Measurements from ENCODE around the gene SH3TC1. TPM values are rescaled to one million over a fixed set of nuclear protein-coding genes. Genes with fewer than 3 reads are reported as not detected.

The SH3TC1 gene
- total and polyA plus RNA-seq, 2 of the 13 experiments (the other 11 are each of a cell fraction or from before 2014, with no cell fraction given): 14.9 to 21.8 TPM

DNA sequence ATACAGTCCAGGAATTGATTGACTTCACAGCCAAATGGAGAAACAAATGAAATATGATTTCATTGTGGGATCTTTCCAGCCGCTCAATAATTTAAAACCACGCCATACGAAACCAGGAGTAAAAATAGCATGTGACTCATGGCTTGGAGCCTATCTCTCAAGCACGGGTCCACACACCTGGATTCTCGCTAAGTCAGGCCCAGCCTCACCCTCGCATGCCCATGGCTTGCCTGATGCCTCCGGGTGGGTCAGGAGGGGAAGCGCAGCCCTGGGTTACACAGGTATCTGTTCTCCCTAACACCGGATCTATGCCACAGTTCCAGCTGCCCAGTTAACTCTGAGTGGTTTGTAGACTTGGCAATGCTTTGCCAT lies 34.9 kb upstream of the SH3TC1 start (continued):
- TF ChIP-seq, protein P1, sequence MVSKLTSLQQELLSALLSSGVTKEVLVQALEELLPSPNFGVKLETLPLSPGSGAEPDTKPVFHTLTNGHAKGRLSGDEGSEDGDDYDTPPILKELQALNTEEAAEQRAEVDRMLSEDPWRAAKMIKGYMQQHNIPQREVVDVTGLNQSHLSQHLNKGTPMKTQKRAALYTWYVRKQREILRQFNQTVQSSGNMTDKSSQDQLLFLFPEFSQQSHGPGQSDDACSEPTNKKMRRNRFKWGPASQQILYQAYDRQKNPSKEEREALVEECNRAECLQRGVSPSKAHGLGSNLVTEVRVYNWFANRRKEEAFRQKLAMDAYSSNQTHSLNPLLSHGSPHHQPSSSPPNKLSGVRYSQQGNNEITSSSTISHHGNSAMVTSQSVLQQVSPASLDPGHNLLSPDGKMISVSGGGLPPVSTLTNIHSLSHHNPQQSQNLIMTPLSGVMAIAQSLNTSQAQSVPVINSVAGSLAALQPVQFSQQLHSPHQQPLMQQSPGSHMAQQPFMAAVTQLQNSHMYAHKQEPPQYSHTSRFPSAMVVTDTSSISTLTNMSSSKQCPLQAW (CRISPR knock-in tag; IDR thresholded peaks at IDR 0.05): no peak
- TF ChIP-seq ZNF768 (CRISPR knock-in tag; IDR thresholded peaks at IDR 0.05) (no peak), ZNF644 (CRISPR knock-in tag; IDR thresholded peaks at IDR 0.05; ENCODE audit: low read depth) (no peak), TOE1 (CRISPR knock-in tag; IDR thresholded peaks at IDR 0.05) (no peak), ZNF724P (CRISPR knock-in tag; IDR thresholded peaks at IDR 0.05; ENCODE audit: borderline replicate concordance) (no peak), CBX1 (IDR thresholded peaks at IDR 0.05; ENCODE audit: low read depth) (no peak), ATF7 (IDR thresholded peaks at IDR 0.05) (no peak), ATF7 (CRISPR knock-in tag; IDR thresholded peaks at IDR 0.05) (no peak), ZNF232 (CRISPR knock-in tag; IDR thresholded peaks at IDR 0.05; ENCODE audit: borderline replicate concordance) (no peak), MTF2 (CRISPR knock-in tag; IDR thresholded peaks at IDR 0.05; ENCODE audit: borderline replicate concordance) (no peak), EEA1 (CRISPR knock-in tag; IDR thresholded peaks at IDR 0.05; ENCODE audit: borderline replicate concordance) (no peak)
- TF ChIP-seq, protein P2, sequence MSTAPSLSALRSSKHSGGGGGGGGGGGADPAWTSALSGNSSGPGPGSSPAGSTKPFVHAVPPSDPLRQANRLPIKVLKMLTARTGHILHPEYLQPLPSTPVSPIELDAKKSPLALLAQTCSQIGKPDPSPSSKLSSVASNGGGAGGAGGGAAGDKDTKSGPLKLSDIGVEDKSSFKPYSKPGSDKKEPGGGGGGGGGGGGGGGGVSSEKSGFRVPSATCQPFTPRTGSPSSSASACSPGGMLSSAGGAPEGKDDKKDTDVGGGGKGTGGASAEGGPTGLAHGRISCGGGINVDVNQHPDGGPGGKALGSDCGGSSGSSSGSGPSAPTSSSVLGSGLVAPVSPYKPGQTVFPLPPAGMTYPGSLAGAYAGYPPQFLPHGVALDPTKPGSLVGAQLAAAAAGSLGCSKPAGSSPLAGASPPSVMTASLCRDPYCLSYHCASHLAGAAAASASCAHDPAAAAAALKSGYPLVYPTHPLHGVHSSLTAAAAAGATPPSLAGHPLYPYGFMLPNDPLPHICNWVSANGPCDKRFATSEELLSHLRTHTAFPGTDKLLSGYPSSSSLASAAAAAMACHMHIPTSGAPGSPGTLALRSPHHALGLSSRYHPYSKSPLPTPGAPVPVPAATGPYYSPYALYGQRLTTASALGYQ (CRISPR knock-in tag; IDR thresholded peaks at IDR 0.05): no peak

GRCh38 chr4:8164687-8165086 lies 34.4 kb upstream of the SH3TC1 start:
- in situ Hi-C loops (cut with HindIII; ENCODE audit: extremely low pct_ligation_motif_present, low pct_unique_long_range_greater_than_20kb) (loop anchor here (10.0 kb wide), 1 partner anchor 240 kb away; no protein-coding TSS in a partner anchor), intact Hi-C loops (cut with micrococcal nuclease; ENCODE audit: unreplicated experiment) (no loop called here)
- Histone ChIP-seq H3K79me2 (ENCODE audit: insufficient read depth, low read length) (no peaks in the 10 kb centered on the region), H3K9ac (ENCODE audit: insufficient read depth, low read depth, low read length) (no peak overlapping the region), H3K27ac (ENCODE audit: extremely low read length, insufficient read depth, low read length) (no peak overlapping the region), H3K36me3 (replicated peaks in 1 of 2; ENCODE audit: control insufficient read depth in 1 of 2, insufficient read depth in 2 of 2, low read length in 2 of 2) (no peaks in the 10 kb centered on the region), H3K4me3 (replicated peaks in 1 of 3; ENCODE audit: insufficient read depth in 1 of 3, low read depth in 2 of 3, low read length in 3 of 3) (no peak overlapping the region), H2AFZ (ENCODE audit: low read length) (no peak overlapping the region), H3K9me3 (ENCODE audit: low read length) (peaks cover 5% of the 10 kb centered on the region; the same call in 1 of the 2 replicates), H3K4me1 (ENCODE audit: insufficient read depth, low read length) (peaks cover 2% of the 10 kb centered on the region; the same call in 1 of the 2 replicates), H3K27me3 (ENCODE audit: control insufficient read depth in 1 of 2, insufficient read depth in 2 of 2, low read length in 2 of 2) (peaks cover 8 to 50% of the 10 kb centered on the region in 2 experiments), H3K4me2 (ENCODE audit: low read depth, low read length) (no peak overlapping the region), H4K20me1 (ENCODE audit: insufficient read depth, low read length) (no peaks in the 10 kb centered on the region)
- BruUV-seq (replicated peaks): no TSS peak
- ATAC-seq (no peak), FAIRE-seq (no peak), DNase-seq (ENCODE audit: low spot score) (no peak)
- 44% methylated on average over 8 of the region's 10 CpGs for WGBS (ENCODE audit: low lambda C conversion rate)
- ChIA-PET POLR2A (no interaction called here), CTCF (ENCODE audit: low intra/inter-chr PET ratio, low total read pairs) (no interaction called here)
- TF ChIP-seq ZKSCAN8 (CRISPR knock-in tag; IDR thresholded peaks at IDR 0.05; ENCODE audit: borderline replicate concordance) (no peak), ZNF790 (CRISPR knock-in tag; IDR thresholded peaks at IDR 0.05; ENCODE audit: borderline replicate concordance) (no peak), IKZF5 (CRISPR knock-in tag; IDR thresholded peaks at IDR 0.05) (no peak)
- TF ChIP-seq, protein P3, sequence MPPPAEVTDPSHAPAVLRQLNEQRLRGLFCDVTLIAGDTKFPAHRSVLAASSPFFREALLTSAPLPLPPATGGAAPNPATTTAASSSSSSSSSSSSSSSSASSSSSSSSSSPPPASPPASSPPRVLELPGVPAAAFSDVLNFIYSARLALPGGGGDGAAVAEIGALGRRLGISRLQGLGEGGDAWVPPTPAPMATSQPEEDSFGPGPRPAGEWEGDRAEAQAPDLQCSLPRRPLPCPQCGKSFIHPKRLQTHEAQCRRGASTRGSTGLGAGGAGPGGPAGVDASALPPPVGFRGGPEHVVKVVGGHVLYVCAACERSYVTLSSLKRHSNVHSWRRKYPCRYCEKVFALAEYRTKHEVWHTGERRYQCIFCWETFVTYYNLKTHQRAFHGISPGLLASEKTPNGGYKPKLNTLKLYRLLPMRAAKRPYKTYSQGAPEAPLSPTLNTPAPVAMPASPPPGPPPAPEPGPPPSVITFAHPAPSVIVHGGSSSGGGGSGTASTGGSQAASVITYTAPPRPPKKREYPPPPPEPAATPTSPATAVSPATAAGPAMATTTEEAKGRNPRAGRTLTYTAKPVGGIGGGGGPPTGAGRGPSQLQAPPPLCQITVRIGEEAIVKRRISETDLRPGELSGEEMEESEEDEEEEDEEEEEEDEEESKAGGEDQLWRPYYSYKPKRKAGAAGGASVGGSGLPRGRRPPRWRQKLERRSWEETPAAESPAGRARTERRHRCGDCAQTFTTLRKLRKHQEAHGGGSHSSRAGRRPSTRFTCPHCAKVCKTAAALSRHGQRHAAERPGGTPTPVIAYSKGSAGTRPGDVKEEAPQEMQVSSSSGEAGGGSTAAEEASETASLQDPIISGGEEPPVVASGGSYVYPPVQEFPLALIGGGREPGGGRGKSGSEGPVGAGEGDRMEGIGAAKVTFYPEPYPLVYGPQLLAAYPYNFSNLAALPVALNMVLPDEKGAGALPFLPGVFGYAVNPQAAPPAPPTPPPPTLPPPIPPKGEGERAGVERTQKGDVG (CRISPR knock-in tag; IDR thresholded peaks at IDR 0.05; ENCODE audit: borderline replicate concordance): no peak
- TF ChIP-seq, protein P4, sequence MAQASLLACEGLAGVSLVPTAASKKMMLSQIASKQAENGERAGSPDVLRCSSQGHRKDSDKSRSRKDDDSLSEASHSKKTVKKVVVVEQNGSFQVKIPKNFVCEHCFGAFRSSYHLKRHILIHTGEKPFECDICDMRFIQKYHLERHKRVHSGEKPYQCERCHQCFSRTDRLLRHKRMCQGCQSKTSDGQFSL (CRISPR knock-in tag; IDR thresholded peaks at IDR 0.05): no peak

Data from HepG2 (cell line).